ENCODE results near the gene RPP38. TPM values are rescaled to one million over a fixed set of nuclear protein-coding genes. Genes with fewer than 3 reads are reported as not detected.

RPP38 gene
- total and polyA plus RNA-seq, 2 of the 13 experiments (the other 11 are each of a cell fraction or from before 2014, with no cell fraction given): 11.7 to 16.4 TPM

DNA sequence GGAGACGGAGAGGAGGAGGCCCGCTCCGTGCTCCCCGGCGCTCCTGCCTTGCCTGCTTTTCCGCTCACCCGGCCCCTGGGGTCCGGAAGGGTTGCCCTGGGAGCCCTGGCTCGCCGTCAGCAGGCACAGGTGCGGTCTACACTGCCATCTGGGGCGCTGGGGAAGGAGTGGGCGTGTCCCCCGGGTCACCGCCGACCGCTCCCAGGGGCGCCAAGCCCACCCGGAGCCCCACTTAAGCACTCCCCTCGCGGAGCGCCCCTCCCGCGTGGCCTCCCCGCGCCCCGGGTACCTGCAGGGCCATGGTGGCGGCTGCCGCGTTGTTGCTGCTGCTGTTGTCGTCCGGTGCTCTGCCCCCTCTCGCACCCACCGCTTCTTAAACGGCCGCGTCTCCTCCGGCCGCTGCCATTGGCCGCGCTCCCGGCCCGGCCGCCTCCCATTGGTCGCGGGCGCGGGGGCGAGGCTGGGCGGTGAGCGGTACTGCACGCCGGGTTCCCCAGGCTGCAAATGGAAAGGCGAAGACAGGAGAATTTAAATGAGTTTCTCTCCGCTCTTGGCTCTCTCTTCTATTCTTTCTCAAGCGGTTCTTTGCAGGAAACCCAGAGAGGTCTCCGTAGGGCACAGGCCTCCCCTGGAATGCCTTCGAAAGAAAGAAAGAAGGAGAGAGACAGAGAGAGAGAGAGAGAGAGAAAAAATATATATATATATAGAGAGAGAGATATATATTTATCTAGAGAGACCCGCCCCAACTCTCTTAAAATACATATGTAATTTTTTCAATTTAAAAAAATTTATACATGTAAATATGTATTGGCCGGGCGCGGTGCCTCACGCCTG is 8.5 kb upstream of the RPP38 start, which contains the start of gene ACBD7 (continued):
- TF ChIP-seq ZSCAN21 (CRISPR knock-in tag; IDR thresholded peaks at IDR 0.05; ENCODE audit: borderline replicate concordance) (peak; percentile 49; the same call in 1 of the 2 replicates), SAP130 (CRISPR knock-in tag; IDR thresholded peaks at IDR 0.05; ENCODE audit: low read depth) (peak; percentile 97), BRCA1 (CRISPR knock-in tag; IDR thresholded peaks at IDR 0.05) (no peak), MAFK (conservative IDR thresholded peaks at IDR 0.05 in 1 of 2, IDR thresholded peaks at IDR 0.05 in 1 of 2; ENCODE audit: low read length in 2 of 2) (no peak), CBX1 (IDR thresholded peaks at IDR 0.05; ENCODE audit: low read depth) (no peak), RFX3 (CRISPR knock-in tag; IDR thresholded peaks at IDR 0.05) (no peak), ZNF34 (CRISPR knock-in tag; IDR thresholded peaks at IDR 0.05; ENCODE audit: borderline replicate concordance) (no peak), HNRNPLL (IDR thresholded peaks at IDR 0.05; ENCODE audit: low read depth, low read length, poor library complexity, severe bottlenecking) (peak; percentile 20)
- TF ChIP-seq, protein P1, sequence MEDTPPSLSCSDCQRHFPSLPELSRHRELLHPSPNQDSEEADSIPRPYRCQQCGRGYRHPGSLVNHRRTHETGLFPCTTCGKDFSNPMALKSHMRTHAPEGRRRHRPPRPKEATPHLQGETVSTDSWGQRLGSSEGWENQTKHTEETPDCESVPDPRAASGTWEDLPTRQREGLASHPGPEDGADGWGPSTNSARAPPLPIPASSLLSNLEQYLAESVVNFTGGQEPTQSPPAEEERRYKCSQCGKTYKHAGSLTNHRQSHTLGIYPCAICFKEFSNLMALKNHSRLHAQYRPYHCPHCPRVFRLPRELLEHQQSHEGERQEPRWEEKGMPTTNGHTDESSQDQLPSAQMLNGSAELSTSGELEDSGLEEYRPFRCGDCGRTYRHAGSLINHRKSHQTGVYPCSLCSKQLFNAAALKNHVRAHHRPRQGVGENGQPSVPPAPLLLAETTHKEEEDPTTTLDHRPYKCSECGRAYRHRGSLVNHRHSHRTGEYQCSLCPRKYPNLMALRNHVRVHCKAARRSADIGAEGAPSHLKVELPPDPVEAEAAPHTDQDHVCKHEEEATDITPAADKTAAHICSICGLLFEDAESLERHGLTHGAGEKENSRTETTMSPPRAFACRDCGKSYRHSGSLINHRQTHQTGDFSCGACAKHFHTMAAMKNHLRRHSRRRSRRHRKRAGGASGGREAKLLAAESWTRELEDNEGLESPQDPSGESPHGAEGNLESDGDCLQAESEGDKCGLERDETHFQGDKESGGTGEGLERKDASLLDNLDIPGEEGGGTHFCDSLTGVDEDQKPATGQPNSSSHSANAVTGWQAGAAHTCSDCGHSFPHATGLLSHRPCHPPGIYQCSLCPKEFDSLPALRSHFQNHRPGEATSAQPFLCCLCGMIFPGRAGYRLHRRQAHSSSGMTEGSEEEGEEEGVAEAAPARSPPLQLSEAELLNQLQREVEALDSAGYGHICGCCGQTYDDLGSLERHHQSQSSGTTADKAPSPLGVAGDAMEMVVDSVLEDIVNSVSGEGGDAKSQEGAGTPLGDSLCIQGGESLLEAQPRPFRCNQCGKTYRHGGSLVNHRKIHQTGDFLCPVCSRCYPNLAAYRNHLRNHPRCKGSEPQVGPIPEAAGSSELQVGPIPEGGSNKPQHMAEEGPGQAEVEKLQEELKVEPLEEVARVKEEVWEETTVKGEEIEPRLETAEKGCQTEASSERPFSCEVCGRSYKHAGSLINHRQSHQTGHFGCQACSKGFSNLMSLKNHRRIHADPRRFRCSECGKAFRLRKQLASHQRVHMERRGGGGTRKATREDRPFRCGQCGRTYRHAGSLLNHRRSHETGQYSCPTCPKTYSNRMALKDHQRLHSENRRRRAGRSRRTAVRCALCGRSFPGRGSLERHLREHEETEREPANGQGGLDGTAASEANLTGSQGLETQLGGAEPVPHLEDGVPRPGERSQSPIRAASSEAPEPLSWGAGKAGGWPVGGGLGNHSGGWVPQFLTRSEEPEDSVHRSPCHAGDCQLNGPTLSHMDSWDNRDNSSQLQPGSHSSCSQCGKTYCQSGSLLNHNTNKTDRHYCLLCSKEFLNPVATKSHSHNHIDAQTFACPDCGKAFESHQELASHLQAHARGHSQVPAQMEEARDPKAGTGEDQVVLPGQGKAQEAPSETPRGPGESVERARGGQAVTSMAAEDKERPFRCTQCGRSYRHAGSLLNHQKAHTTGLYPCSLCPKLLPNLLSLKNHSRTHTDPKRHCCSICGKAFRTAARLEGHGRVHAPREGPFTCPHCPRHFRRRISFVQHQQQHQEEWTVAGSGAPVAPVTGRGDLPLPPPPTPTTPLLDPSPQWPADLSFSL (CRISPR knock-in tag; IDR thresholded peaks at IDR 0.05): no peak
- TF ChIP-seq, protein P2, sequence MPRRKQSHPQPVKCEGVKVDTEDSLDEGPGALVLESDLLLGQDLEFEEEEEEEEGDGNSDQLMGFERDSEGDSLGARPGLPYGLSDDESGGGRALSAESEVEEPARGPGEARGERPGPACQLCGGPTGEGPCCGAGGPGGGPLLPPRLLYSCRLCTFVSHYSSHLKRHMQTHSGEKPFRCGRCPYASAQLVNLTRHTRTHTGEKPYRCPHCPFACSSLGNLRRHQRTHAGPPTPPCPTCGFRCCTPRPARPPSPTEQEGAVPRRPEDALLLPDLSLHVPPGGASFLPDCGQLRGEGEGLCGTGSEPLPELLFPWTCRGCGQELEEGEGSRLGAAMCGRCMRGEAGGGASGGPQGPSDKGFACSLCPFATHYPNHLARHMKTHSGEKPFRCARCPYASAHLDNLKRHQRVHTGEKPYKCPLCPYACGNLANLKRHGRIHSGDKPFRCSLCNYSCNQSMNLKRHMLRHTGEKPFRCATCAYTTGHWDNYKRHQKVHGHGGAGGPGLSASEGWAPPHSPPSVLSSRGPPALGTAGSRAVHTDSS (CRISPR knock-in tag; conservative IDR thresholded peaks at IDR 0.05): no peak
- TF ChIP-seq, protein P3, sequence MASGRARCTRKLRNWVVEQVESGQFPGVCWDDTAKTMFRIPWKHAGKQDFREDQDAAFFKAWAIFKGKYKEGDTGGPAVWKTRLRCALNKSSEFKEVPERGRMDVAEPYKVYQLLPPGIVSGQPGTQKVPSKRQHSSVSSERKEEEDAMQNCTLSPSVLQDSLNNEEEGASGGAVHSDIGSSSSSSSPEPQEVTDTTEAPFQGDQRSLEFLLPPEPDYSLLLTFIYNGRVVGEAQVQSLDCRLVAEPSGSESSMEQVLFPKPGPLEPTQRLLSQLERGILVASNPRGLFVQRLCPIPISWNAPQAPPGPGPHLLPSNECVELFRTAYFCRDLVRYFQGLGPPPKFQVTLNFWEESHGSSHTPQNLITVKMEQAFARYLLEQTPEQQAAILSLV (CRISPR knock-in tag; IDR thresholded peaks at IDR 0.05; ENCODE audit: borderline replicate concordance): no peak
- TF ChIP-seq, protein P4, sequence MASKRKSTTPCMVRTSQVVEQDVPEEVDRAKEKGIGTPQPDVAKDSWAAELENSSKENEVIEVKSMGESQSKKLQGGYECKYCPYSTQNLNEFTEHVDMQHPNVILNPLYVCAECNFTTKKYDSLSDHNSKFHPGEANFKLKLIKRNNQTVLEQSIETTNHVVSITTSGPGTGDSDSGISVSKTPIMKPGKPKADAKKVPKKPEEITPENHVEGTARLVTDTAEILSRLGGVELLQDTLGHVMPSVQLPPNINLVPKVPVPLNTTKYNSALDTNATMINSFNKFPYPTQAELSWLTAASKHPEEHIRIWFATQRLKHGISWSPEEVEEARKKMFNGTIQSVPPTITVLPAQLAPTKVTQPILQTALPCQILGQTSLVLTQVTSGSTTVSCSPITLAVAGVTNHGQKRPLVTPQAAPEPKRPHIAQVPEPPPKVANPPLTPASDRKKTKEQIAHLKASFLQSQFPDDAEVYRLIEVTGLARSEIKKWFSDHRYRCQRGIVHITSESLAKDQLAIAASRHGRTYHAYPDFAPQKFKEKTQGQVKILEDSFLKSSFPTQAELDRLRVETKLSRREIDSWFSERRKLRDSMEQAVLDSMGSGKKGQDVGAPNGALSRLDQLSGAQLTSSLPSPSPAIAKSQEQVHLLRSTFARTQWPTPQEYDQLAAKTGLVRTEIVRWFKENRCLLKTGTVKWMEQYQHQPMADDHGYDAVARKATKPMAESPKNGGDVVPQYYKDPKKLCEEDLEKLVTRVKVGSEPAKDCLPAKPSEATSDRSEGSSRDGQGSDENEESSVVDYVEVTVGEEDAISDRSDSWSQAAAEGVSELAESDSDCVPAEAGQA (IDR thresholded peaks at IDR 0.05; ENCODE audit: low read depth): no peak
- TF ChIP-seq, protein P4 (CRISPR knock-in tag; IDR thresholded peaks at IDR 0.05; ENCODE audit: borderline replicate concordance): no peak
